ENCODE measurements around the gene TSPAN18.

The TSPAN18 gene

GRCh38 chr11:44980533-44981427, 254.0 kb downstream of the TSPAN18 start:
- H3K4me1 Mint-ChIP-seq: peaks cover 14% of the 10 kb centered on the region
- no peak for DNase-seq (ENCODE audit: low spot score in 2 of 2)
- H3K27ac Mint-ChIP-seq: peak overlapping the region; percentile 35
- ATAC-seq: peak; percentile 31
- H3K4me3 Mint-ChIP-seq: peak overlapping the region; percentile 22
- no peaks in the 10 kb centered on the region for H3K9me3 Mint-ChIP-seq
- H3K36me3 Mint-ChIP-seq: no peaks in the 10 kb centered on the region
